ENCODE measurements around the gene GNAQ. TPM values are rescaled to one million over a fixed set of nuclear protein-coding genes. Genes with fewer than 3 reads are reported as not detected.
"Not testable (repeated sequence)": the region's sequence is repeated elsewhere in the genome, so short reads cannot be mapped to it uniquely, and the experiment has no call there.

GNAQ gene
- total RNA-seq, 4 donors from 2014 or later: 13.1 to 19.7 (median 16.4) TPM

- WGBS, 2 donors: 80 to 81% methylated on average over 6 of the region's 6 CpGs
- DNase-seq (ENCODE audit: low spot score in 2 of 2): no peak
- no peak overlapping the region for H3K4me3 ChIP-seq (ENCODE audit: low read depth, poor library complexity, severe bottlenecking)
- TF ChIP-seq CTCF (IDR thresholded peaks at IDR 0.05) (no peak), POLR2A (IDR thresholded peaks at IDR 0.05) (no peak)
- intact Hi-C loops (cut with DNase I; ENCODE audit: low total_unique reads): no loop called here
These were observed 305.8 kb downstream of the GNAQ start for GRCh38 chr9:77725820-77726219.

GRCh38 chr9:77725046-77725694, 306.4 kb downstream of the GNAQ start:
- WGBS, 2 donors: 45 to 47% methylated on average over 2 of the region's 2 CpGs
- no peak for DNase-seq (ENCODE audit: low spot score in 2 of 2)
- intact Hi-C loops (cut with DNase I; ENCODE audit: low total_unique reads): no loop called here
- TF ChIP-seq CTCF (IDR thresholded peaks at IDR 0.05) (no peak), POLR2A (IDR thresholded peaks at IDR 0.05) (no peak)
- H3K4me3 ChIP-seq (ENCODE audit: low read depth, poor library complexity, severe bottlenecking): no peak overlapping the region

- intact Hi-C loops (cut with DNase I; ENCODE audit: low total_unique reads); H3K4me3 ChIP-seq (ENCODE audit: low read depth, poor library complexity, severe bottlenecking); DNase-seq (ENCODE audit: low spot score in 2 of 2): not testable (repeated sequence)
- 96 to 99% methylated on average over 11 of the region's 11 CpGs for WGBS, 2 donors
These were observed 310.5 kb downstream of the GNAQ start for GRCh38 chr9:77721156-77721555.

GRCh38 chr9:77719321-77719720, 312.3 kb downstream of the GNAQ start:
- 35 to 37% methylated on average over 3 of the region's 3 CpGs for WGBS, 2 donors
- intact Hi-C loops (cut with DNase I; ENCODE audit: low total_unique reads): no loop called here
- DNase-seq (ENCODE audit: low spot score in 2 of 2): no peak
- TF ChIP-seq CTCF (IDR thresholded peaks at IDR 0.05) (no peak), POLR2A (IDR thresholded peaks at IDR 0.05) (no peak)
- no peak overlapping the region for H3K4me3 ChIP-seq (ENCODE audit: low read depth, poor library complexity, severe bottlenecking)

GRCh38 chr9:77718298-77718640, 313.3 kb downstream of the GNAQ start:
- intact Hi-C loops (cut with DNase I; ENCODE audit: low total_unique reads); H3K4me3 ChIP-seq (ENCODE audit: low read depth, poor library complexity, severe bottlenecking); DNase-seq (ENCODE audit: low spot score in 2 of 2): not testable (repeated sequence)
- WGBS, 2 donors: 49 to 63% methylated on average over 5 of the region's 5 CpGs

- intact Hi-C loops (cut with DNase I; ENCODE audit: low total_unique reads); H3K4me3 ChIP-seq (ENCODE audit: low read depth, poor library complexity, severe bottlenecking): not testable (repeated sequence)
- DNase-seq (ENCODE audit: low spot score in 2 of 2): peak in 1 of 2 donors; percentile 54
- WGBS, 2 donors: 58 to 61% methylated on average over 5 of the region's 5 CpGs
These were observed 313.9 kb downstream of the GNAQ start for GRCh38 chr9:77717608-77718297.

- H3K4me3 ChIP-seq (ENCODE audit: low read depth, poor library complexity, severe bottlenecking): no peak overlapping the region
- 45 to 72% methylated on average over 2 to 4 of the region's 4 CpGs for WGBS, 2 donors
- TF ChIP-seq CTCF (IDR thresholded peaks at IDR 0.05) (no peak), POLR2A (IDR thresholded peaks at IDR 0.05) (no peak)
- no peak for DNase-seq (ENCODE audit: low spot score in 2 of 2)
- intact Hi-C loops (cut with DNase I; ENCODE audit: low total_unique reads): no loop called here
These were observed 317.5 kb downstream of the GNAQ start for GRCh38 chr9:77714077-77714549.

Data from lower leg skin (tissue), 4 donors.